GM12872 (cell line): ENCODE measurements around the gene SLC26A4.

Experiments used
- TF ChIP-seq, protein P1 (sequence below): IDR thresholded peaks from 3 replicates; pipeline ENCODE4 v1.5.1; 2011; ENCODE audit warnings: low read depth, mild to moderate bottlenecking, low read length, moderate library complexity; ENCODE audit not compliant: insufficient read depth

Gene SLC26A4

GRCh38 chr7:107711301-107711700 lies 50.7 kb downstream of the SLC26A4 start:
- TF ChIP-seq, protein P1, sequence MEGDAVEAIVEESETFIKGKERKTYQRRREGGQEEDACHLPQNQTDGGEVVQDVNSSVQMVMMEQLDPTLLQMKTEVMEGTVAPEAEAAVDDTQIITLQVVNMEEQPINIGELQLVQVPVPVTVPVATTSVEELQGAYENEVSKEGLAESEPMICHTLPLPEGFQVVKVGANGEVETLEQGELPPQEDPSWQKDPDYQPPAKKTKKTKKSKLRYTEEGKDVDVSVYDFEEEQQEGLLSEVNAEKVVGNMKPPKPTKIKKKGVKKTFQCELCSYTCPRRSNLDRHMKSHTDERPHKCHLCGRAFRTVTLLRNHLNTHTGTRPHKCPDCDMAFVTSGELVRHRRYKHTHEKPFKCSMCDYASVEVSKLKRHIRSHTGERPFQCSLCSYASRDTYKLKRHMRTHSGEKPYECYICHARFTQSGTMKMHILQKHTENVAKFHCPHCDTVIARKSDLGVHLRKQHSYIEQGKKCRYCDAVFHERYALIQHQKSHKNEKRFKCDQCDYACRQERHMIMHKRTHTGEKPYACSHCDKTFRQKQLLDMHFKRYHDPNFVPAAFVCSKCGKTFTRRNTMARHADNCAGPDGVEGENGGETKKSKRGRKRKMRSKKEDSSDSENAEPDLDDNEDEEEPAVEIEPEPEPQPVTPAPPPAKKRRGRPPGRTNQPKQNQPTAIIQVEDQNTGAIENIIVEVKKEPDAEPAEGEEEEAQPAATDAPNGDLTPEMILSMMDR, result no peak

- TF ChIP-seq, protein P1, result no peak
These were observed 51.4 kb downstream of the SLC26A4 start for GRCh38 chr7:107712025-107712424.

DNA sequence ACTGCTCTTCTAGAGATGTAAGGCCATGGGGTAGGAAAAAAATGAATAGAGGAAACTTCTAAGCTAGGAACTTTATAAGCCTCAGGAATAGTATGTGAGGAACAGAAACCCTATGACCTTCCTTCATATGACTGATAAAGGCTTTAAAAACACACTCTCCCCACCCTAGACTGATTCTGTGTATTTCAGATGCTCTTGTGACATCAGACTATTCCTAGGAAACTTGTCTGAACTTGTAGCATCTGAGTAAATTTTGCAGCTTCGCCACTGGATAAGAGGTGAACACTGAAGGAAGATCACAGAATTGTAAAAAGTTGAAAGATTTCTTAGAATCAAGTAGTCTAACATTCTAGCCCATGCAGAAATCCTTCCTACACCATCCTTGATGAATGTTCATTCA lies 52.3 kb downstream of the SLC26A4 start:
- TF ChIP-seq, protein P1, result no peak

DNA sequence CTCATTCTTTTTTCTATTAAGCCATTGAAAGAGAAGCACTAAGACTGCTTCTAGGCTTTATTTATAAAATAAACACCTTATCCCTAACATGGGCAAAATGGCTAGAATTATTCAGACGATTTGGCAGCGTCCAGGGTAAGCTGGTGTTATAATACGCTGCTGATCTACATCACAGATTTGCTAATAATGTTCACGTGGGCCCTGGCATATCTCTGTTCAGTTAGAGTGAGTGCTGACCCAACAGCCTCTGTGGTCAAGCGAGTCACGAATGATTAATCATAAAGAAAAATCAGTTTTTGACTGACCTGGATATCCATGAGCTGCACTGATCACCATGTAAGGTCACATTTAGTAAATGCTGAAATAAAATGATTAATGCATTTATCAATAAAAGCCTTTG lies 54.9 kb downstream of the SLC26A4 start:
- TF ChIP-seq, protein P1, result no peak

DNA sequence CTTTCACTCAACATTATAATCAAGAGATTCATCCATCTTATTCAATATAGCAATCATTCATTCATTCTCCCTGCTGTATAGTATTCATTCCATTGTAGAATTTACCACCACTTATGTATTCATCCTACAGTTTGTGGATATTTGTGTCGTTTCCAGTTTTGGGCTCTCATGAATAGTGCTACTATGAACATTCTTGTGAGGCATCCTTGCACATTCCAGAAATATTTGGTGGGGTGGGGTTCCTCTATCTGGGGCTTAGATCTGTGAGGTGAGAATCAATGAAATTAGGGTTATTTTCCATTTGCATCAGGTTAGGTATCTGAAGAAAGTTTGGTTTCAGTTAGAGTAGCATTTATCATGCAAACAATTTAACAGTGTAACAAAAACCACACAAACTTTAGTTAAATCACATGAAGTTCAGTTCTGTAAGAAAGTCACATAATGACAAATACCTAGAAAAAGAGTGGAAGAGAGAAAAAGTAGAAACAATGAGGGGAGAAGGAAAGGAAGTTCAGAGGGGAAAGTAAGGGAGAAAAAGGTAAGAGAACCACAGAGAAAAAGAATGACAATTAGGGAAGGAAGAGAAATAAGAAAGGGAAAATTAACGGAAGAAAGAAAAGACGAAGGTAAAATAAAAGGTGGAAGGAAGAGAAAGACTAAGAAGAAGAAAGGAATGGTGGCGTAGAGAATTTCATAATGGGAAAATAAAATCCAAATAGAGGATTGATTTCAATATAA lies 58.0 kb downstream of the SLC26A4 start:
- TF ChIP-seq, protein P1, result no peak

DNA sequence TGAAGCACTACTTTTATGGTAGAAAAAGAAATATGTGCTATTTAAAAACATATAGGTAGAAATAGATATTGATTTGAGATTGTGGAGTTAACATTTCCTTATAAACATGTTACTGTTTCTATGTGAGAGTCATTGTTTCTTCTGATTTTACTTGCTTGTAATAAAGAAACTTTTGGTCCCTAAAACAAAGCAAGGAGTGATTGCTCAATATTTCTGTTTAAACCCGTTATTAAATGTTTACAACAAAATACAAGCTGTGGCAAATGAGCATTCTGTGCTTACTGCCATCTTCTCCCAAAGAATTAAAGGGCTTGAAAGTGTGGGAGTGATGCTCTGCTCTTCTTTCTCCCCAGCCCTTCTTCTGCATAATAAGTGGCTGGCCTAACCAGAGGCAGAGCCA lies 60.7 kb downstream of the SLC26A4 start:
- TF ChIP-seq, protein P1, result no peak

DNA sequence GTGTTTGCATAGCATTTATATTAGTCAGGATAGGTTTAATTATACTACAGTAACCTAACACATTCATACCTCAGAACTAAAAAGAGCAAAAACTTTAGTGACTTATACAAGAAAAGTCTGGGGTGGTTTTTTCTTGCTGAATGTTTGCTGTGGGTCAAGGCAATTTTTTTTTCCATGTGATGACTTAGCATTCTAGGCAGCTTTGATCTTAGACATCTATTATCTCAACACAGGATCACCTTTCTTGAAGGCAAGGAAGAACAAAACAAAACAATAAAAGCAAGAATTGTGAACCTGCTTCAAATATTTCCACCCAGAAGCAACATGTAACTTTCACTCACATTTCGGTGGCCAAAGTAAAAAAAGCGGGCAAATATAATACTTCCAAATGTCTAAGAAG lies 62.6 kb downstream of the SLC26A4 start:
- TF ChIP-seq, protein P1, result no peak
